C4-2B (cell line): ENCODE results near the gene VWF.

ENCODE experiments used
- ZFX ChIP-seq: fragments of 450-650 bp; IDR thresholded peaks from 2 replicates; pipeline ENCODE4 v1.6.1; 2017
- TF ChIP-seq, protein P1 (sequence below): fragments of 450-650 bp; conservative IDR thresholded peaks from 2 replicates; pipeline ENCODE4 v1.5.1; 2017; ENCODE audit warnings: mild to moderate bottlenecking

DNA sequence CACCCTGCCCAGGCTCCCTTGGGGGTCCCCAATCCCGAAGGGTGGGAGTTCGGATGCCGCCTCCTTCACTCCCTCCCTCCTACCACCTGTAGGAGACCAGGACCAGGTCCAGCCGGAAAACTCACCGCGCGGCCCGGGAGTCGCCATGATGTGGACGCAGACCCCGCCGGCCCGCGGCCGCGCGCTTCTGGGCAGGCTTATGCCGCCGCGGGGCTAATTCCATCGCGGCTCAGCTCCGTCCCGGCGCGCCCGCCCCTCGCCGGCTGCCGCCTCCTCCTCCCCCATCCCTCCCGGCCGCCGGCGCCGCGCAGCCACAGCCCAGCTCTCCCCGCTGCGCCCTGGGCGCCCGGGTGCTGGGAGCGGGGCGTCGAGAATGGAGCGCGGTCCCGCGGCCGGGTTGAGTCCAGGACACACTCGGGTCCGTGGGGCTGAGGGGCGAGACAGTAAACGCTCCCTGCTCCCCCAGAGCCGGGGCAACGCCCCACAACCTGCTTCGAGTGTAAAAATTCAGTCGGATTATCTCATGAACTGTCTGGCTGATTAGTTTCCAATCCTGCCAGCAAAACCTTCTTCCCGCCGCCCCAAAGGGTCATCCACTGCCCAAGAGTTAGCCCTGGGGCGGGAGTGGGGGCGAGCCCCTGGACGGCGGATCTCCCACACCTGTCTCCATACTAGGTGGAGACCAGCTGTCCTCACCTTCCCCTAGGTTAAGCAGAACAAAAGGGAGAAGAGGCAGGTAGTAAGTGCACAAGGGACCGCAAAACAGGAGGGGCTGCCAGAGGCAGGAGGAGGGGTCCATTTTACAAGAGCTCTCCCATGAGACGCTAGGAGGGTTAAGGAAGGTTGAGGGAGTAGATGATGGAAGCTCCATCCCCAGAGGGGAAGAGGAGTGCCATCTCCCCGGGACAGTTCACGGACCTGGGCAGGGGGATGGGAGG is 179.1 kb downstream of the VWF start, which contains the start of gene ANO2:
- TF ChIP-seq, protein P1, sequence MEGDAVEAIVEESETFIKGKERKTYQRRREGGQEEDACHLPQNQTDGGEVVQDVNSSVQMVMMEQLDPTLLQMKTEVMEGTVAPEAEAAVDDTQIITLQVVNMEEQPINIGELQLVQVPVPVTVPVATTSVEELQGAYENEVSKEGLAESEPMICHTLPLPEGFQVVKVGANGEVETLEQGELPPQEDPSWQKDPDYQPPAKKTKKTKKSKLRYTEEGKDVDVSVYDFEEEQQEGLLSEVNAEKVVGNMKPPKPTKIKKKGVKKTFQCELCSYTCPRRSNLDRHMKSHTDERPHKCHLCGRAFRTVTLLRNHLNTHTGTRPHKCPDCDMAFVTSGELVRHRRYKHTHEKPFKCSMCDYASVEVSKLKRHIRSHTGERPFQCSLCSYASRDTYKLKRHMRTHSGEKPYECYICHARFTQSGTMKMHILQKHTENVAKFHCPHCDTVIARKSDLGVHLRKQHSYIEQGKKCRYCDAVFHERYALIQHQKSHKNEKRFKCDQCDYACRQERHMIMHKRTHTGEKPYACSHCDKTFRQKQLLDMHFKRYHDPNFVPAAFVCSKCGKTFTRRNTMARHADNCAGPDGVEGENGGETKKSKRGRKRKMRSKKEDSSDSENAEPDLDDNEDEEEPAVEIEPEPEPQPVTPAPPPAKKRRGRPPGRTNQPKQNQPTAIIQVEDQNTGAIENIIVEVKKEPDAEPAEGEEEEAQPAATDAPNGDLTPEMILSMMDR, result no peak
- no peak for TF ChIP-seq ZFX
